ENCODE results near the gene APOBEC3G.

APOBEC3G gene

DNA sequence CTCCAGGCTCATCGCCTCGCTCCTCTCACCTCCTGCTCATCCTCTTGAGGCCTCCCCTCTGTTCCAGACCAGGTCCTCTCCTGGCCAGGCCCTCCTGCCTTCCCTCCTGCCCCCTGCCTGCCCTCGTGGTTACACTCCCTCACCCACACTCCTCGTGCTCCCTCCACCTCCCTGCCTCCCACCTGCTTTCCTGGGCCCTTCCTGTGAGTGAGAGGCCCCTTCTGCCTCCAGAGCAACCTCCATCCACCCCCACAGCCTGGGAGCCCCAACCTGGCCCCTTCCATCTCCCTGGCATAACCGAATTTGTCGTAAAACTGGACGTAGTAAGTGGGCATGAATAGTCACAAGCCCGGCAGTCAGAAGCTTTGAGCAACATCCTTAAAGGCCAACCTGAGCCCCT lies 4.5 kb downstream of the APOBEC3G start:
- Histone ChIP-seq H3K4me3 (replicated peaks; ENCODE audit: insufficient read depth, low read length) (no peak overlapping the region), H3K27ac (replicated peaks) (no peak overlapping the region), H3K27me3 (ENCODE audit: insufficient read depth, poor library complexity, severe bottlenecking) (peaks cover 4% of the 10 kb centered on the region)
- no peak for DNase-seq (ENCODE audit: low read depth in 1 of 2, low spot score in 1 of 2)
- TF ChIP-seq, protein P1, sequence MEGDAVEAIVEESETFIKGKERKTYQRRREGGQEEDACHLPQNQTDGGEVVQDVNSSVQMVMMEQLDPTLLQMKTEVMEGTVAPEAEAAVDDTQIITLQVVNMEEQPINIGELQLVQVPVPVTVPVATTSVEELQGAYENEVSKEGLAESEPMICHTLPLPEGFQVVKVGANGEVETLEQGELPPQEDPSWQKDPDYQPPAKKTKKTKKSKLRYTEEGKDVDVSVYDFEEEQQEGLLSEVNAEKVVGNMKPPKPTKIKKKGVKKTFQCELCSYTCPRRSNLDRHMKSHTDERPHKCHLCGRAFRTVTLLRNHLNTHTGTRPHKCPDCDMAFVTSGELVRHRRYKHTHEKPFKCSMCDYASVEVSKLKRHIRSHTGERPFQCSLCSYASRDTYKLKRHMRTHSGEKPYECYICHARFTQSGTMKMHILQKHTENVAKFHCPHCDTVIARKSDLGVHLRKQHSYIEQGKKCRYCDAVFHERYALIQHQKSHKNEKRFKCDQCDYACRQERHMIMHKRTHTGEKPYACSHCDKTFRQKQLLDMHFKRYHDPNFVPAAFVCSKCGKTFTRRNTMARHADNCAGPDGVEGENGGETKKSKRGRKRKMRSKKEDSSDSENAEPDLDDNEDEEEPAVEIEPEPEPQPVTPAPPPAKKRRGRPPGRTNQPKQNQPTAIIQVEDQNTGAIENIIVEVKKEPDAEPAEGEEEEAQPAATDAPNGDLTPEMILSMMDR (IDR thresholded peaks at IDR 0.05; ENCODE audit: insufficient read depth, low read length) = no peak
- TF ChIP-seq GABPA (IDR thresholded peaks at IDR 0.05; ENCODE audit: low read depth) (no peak), POLR2AphosphoS5 (IDR thresholded peaks at IDR 0.05; ENCODE audit: low read depth) (no peak), SPI1 (IDR thresholded peaks at IDR 0.05; ENCODE audit: borderline replicate concordance, low read depth) (no peak)
- TF ChIP-seq, protein P2, sequence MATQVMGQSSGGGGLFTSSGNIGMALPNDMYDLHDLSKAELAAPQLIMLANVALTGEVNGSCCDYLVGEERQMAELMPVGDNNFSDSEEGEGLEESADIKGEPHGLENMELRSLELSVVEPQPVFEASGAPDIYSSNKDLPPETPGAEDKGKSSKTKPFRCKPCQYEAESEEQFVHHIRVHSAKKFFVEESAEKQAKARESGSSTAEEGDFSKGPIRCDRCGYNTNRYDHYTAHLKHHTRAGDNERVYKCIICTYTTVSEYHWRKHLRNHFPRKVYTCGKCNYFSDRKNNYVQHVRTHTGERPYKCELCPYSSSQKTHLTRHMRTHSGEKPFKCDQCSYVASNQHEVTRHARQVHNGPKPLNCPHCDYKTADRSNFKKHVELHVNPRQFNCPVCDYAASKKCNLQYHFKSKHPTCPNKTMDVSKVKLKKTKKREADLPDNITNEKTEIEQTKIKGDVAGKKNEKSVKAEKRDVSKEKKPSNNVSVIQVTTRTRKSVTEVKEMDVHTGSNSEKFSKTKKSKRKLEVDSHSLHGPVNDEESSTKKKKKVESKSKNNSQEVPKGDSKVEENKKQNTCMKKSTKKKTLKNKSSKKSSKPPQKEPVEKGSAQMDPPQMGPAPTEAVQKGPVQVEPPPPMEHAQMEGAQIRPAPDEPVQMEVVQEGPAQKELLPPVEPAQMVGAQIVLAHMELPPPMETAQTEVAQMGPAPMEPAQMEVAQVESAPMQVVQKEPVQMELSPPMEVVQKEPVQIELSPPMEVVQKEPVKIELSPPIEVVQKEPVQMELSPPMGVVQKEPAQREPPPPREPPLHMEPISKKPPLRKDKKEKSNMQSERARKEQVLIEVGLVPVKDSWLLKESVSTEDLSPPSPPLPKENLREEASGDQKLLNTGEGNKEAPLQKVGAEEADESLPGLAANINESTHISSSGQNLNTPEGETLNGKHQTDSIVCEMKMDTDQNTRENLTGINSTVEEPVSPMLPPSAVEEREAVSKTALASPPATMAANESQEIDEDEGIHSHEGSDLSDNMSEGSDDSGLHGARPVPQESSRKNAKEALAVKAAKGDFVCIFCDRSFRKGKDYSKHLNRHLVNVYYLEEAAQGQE (IDR thresholded peaks at IDR 0.05; ENCODE audit: insufficient replicate concordance, low read depth) = no peak

DNA sequence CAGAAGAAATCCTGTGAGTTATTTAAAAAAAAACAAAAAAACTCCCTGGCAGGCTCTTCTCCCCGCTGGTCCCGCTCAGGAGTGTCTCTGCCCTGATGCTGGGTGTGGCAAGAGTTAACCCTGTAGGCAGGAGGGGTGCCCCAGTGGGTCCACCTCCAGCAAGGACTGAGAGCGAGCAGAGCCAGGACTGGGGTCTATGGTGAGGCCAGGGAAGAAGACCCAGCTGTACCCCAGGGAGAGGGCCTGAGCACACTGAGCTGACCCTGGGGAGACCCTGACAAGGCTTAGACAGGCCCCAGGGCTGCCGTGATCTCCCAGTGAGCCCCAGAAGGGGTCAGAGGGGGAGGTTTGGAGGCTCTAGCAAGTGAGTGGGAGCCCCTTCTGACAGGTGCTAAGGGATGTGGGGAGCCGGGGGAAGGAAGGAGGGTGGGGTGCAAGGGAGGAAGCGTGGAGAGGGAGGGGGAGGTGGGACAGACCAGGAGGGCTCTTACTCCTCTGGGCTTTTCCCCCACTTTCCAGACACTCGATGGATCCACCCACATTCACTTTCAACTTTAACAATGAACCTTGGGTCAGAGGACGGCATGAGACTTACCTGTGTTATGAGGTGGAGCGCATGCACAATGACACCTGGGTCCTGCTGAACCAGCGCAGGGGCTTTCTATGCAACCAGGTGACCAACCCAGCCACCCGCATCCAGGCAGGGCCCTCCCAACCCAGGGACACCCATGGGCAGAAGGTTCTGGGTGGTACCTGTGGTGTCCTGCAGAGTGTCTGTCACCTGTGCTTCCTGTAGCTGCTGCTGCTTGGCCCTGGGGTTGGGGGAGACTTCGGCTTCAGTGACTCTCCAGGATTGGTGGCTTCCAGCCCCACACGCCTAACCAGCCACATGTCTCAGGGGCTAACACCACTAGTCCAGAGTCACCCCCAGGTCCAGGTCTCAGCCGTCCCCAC lies 6.4 kb downstream of the APOBEC3G start:
- no peak overlapping the region for H3K27ac ChIP-seq (replicated peaks)
- no peak for DNase-seq (ENCODE audit: low read depth in 1 of 2, low spot score in 1 of 2)
- TF ChIP-seq POLR2AphosphoS5 (IDR thresholded peaks at IDR 0.05; ENCODE audit: low read depth) = no peak
- TF ChIP-seq, protein P2 (IDR thresholded peaks at IDR 0.05; ENCODE audit: insufficient replicate concordance, low read depth) = no peak
- no peak for TF ChIP-seq SPI1 (IDR thresholded peaks at IDR 0.05; ENCODE audit: borderline replicate concordance, low read depth)
- TF ChIP-seq GABPA (IDR thresholded peaks at IDR 0.05; ENCODE audit: low read depth) = no peak
- TF ChIP-seq, protein P1 (IDR thresholded peaks at IDR 0.05; ENCODE audit: insufficient read depth, low read length) = no peak
- no peak overlapping the region for H3K4me3 ChIP-seq (replicated peaks; ENCODE audit: insufficient read depth, low read length)
- no peaks in the 10 kb centered on the region for H3K27me3 ChIP-seq (ENCODE audit: insufficient read depth, poor library complexity, severe bottlenecking)

DNA sequence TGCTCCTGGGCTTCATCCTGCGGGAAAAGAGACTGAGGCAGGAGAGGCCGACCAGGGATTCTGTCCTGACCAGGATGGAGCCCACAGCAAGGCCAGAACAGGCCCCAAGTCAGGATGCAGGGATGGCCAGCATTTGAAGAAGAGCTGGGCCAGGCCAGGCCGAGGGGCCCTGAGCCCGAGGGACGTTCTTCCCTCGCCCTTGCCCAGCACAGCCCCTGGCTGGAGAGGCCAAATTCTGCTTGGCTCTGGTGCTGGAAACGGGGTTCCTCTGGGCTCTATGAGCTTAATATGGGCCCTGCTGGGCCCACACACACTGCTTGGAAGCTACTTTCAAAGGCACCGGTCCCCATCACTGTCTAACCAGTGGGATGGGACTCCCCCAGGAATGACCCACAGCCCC lies 7.6 kb downstream of the APOBEC3G start:
- no peak overlapping the region for H3K4me3 ChIP-seq (replicated peaks; ENCODE audit: insufficient read depth, low read length)
- H3K27ac ChIP-seq (replicated peaks) = no peak overlapping the region
- DNase-seq (ENCODE audit: low read depth in 1 of 2, low spot score in 1 of 2) = no peak
- TF ChIP-seq SPI1 (IDR thresholded peaks at IDR 0.05; ENCODE audit: borderline replicate concordance, low read depth) = no peak
- TF ChIP-seq, protein P1 (IDR thresholded peaks at IDR 0.05; ENCODE audit: insufficient read depth, low read length) = no peak
- H3K27me3 ChIP-seq (ENCODE audit: insufficient read depth, poor library complexity, severe bottlenecking) = no peaks in the 10 kb centered on the region

All from HL-60 (cell line).